NCI-H1417 treated with DMSO at 0.1 percent for 48 hours (cell line): ENCODE data around the gene GLP2R.

ENCODE experiments used
- DNase-seq: peaks from one replicate; lab custom pipeline; 2025; lab: John Stamatoyannopoulos, UW

Gene GLP2R

DNA sequence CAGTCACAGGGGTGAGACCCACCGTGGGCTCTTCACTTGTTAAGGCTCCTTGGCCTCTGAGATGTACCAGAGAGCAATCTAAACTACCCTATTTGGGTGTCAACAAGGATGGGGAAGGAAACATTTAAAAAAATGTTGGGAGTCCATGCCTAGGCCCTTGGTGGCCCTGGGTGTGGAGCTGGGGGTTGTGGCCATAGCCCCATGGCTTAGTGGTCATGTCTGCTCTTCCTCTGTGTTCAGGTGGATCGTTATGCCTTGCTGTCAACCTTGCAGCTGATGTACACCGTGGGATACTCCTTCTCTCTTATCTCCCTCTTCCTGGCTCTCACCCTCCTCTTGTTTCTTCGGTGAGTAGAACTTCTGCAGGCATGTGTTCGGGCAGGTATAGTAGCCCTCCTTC is 28.5 kb downstream of the GLP2R start:
- no peak for DNase-seq

DNA sequence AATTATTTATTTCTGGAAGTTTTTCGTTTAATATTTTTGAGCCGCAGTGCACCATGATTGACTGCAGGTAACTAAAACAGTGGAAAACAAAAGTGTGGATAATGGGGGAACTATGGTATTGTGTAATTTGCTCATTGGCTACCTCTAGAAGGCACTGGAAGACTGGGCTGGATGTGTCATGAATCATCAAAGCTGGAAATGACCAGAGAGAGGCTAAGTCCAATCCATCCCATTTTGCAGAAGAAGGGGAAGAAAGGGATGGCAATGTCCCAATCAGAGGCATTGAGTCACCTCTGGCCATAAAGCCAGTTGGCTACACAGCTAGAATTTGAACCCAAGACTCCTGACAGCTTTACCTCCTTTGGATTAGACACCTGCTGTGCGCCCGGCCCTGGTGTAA is 29.3 kb downstream of the GLP2R start:
- DNase-seq = no peak

DNA sequence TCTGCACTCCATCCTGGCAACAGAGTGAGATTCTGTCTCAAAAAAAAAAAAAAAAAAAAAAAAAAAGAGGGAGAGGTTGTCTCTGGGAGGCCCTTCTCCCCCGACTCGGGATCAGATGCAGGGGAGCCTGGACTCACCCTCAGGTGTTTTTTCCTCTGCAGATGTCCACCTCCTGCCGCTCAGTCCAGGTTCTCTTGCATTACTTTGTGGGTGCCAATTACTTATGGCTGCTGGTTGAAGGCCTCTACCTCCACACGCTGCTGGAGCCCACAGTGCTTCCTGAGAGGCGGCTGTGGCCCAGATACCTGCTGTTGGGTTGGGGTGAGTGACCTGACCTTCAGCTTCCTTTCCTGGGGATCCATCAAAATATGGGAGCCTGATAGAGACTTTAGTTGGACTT is 34.1 kb downstream of the GLP2R start:
- no peak for DNase-seq

DNA sequence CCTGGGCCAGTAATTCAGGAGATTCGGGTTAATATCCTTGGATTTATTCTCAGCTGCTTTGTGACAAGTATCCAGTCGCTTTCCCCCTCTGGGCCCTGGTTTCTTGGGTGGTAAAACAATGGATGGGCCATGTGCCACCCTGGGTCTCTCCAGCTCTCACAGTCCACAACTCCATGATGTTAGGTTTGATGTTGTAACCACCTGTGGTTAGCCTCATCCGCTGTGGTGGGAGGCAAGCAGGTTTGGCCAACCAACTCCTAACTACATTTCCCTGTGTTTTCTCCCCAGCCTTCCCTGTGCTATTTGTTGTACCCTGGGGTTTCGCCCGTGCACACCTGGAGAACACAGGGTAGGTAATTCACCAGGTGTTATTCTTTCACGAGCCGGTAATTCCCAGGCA is 35.1 kb downstream of the GLP2R start:
- DNase-seq = no peak

DNA sequence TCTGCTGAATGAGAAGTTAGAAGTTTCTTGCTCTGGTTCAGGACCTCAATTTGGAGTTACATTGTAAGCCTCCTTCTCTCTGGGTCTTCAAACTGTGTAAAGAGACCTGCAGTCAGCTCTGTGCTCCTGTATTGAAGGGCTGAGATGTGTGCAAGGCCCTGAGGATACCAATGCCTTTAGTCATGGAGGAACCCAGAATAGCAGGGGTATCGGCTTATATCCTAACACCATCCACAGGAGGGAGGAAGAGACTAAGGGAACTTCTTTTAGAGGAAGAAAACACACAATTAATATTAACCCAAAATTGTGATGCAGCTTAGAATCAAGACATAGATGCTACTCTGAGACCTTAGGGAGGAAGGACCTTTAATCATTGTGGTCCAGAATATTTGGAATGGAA is 36.5 kb downstream of the GLP2R start:
- DNase-seq = no peak

DNA sequence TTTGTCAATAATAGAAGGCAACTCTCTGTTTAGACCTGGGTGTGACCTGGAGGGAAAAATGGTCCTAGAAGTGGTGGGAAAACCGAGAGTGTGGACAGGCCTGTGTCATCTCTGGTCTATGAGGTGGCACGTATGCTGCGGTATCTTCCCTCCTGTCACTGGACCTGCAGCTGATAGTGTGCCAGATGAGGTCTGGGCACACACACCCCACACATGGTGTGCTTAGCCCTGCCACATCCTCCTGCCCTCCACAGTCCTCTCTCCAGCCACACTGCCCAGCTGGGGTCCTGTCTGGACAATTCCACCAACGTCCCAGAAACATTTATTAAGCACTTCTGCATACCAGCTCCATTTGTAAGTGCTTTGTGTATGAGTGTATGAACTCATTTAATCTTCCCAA is 37.2 kb downstream of the GLP2R start:
- DNase-seq = no peak

DNA sequence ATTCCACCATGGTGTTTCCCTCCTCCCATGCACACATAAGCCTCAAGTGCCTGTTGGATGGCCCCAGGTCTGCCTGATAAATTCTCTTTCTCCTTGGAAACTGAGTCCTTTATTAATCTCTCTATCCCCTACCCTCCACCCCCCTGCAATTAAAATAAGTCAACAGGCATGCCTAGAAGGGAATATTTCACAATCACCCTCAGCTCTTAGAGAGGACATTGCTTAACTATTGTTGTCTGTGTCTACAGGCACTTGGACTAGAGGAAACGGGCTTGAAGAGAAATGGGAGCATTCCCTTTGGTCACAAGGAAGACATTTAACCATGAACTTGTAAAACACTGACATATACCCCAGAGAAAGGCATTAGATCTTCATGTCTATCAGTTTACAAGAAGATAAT is 39.9 kb downstream of the GLP2R start:
- no peak for DNase-seq

DNA sequence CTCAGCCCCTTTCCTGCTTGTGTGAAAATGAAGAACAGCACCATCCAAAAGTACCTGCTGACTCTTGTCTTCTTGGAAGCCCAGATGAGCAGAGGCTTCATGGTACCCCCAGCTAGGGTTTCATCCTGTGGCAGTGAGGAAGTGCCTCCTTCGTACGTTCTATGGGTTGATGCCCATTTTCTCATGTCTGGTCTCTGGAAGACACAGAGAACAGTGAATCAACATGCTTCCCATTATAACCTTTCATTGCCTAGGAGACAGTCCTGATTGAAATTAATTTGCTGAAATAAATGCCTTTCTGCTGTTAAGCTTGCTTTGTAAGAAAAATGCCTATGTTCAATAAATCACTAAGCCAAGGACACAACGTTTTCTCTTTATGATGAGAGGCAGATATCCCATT is 42.8 kb downstream of the GLP2R start:
- DNase-seq = no peak

DNA sequence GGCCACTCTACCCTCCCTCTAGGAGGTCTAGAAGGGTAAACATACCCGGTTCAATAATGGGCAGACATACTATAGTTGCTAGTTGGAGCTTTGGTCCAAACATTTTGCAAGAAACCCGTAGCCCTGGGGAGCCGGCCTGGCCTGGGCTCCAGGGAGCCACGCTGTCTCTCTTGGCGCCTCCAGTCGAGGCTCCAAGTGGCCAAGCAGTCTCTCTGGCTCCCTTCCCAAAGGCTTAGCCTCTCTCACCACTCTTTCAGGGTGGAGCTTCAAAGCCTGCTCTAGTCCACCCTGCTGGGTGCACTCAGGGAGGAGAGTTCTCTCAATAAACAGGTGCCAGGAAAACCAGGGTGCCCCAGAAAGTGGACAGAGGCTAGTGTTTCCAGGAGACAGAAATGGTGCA is 47.1 kb downstream of the GLP2R start:
- DNase-seq = no peak

DNA sequence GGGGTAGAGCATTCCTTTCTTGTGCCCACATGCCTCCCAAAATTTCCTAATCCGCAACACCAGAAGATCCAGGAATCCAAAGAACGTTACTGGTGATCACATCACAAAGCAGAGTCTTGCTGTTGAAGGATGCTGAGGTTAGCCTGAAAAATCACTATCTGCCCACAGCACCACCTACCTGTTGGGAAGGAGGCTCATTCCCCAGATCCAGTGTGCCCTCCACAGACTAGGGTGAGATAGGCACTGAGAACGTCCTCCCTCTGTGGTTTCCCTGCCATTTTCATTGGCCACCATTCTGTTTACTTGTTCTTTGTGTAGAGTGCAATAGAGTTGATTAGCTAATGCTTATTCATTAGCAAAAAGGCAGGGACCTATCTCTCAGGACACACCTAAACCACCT is 49.0 kb downstream of the GLP2R start:
- no peak for DNase-seq

DNA sequence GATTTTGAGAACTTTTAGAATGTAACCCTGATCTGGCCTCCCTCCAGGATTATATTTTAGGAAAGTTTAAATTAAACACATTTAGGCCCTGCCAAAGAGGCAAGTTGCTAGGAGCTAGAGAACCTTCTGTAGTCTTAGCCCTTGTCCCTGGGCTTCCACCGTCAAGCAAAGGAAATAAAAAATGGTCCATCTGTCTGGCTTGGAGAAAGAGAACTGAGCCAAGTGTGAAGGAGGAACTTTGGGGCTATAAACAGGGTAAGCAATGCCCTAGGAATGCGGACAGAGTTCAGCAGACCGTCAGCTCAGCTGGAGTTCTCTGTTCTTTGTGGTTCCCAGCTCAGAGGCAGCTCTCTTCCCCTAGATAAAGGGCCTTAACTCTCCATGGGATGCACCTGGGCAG is 49.7 kb downstream of the GLP2R start:
- DNase-seq = no peak

DNA sequence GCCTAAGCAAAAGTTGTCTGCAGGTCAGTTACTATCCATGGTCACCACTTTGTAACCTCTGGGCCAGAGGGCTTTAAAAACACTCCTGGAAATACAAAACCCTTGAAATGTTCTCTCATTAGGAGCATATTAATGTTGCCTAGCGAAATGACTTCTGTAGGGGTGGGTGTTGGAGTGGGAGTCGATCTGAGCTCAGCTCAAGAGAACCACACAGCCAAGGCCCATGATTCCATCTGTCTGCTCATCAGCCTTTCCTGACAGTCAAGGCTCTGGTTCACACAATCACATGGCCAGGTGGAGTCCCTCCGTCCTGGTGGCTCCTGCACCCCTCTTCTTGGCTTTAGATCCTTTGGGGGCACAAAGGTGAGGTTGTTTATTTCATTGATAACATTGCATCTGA is 52.6 kb downstream of the GLP2R start:
- DNase-seq = no peak

DNA sequence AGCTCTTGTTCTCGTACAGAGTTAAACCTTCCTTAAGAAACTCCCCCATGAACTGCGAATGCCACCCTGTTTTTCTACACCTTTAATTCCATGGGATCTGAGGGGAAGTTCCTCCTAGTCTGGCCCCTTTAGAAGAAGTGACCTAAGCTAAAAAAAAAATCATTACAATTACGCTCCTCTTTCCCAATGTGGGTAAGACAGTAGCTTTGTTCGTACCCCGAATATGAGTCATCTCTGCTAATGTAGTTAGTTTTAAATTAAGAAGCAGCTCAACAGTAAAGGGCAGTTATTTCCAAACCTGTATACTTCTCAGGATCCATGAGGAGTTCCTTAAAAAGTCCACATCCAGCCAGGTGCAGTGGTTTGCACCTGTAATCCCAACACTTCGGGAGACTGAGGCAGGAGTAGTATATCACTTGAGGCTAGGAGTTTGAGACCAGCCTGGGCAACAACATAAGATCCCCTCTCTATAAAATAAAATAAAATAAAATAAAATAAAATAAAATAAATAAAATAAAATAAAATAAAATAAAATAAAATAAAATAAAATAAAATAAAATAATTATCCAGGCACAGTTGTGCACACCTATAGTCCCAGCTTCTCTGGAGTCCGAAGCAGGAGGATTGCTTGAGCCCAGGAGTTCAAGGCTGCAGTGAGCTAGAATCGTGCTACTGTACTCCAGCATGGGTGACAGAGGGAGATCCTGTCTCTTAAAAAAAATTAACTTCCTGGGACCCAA is 53.2 kb downstream of the GLP2R start:
- no peak for DNase-seq

DNA sequence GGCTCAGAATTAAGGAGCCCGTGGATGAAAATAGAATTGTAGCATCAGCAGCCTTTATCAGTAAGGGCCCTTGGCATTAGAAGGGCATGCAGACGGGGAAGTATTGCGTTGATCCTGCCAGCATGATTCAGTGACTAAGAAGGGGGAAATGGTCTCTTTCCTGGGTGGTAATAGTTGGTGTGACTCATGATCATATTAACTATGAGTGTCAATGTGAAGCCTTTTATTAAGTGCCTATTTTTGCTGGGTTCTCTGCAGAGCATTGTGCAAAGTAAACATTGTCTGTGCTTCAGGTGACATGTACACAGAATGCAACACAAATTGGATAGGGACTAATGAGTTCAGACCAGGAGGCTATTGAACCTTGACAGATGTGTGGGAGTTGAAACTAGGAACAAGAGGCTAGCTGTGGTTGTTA is 54.9 kb downstream of the GLP2R start:
- DNase-seq = no peak

DNA sequence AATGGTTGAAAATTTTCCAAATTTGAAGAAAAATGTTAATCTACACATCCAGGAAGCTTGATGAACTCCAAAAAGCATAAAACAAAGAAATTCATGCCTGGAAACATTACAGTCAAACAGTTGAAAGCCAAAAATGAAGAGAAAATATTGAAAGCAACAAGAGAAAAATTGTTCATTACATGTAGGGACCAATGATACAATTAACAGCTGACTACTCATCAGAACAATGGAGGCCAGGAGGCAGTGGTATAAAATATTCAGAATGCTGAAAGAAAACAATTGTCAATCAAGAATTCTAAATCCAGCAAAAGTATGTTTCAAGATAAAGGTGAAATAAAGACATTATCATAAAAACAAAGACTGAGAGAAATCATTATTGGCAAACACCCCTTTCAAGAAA is 57.7 kb downstream of the GLP2R start:
- no peak for DNase-seq

DNA sequence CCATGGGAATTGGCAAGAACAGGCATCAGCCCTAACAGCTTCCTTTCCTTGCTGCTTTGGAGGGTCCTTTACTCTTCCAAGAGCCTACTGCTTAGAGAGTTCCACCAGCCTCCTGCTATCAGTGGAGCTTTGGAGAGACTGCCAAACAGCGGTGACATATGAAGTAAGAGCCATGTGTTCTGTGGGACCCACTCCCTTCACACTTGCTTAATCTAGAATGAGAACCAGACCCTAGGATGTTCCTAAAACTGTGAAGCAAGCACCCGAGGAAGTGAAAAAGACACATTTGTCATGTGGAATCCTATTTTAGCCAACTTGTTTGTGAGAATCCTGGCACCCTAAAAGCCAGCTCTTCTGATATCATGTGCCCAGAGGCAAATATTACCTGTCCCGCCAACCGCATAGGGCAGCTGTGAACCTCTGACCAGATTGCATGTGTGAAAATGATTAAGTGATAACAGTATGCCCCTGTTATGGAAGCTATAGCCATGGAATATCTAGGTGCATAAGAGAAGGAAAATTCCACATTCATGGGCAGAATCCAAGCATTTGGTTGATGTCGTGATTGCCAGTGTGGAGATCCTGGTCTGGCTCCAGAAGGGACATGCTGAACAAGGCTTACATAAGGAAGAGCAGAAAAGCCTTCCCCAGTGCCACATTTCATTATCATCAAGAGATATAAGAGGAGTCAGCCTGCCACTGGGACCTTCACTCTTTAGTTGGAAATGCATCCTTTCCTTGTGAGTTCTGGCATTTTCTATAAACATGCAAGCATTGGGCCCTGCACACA is 60.6 kb downstream of the GLP2R start:
- DNase-seq = no peak

DNA sequence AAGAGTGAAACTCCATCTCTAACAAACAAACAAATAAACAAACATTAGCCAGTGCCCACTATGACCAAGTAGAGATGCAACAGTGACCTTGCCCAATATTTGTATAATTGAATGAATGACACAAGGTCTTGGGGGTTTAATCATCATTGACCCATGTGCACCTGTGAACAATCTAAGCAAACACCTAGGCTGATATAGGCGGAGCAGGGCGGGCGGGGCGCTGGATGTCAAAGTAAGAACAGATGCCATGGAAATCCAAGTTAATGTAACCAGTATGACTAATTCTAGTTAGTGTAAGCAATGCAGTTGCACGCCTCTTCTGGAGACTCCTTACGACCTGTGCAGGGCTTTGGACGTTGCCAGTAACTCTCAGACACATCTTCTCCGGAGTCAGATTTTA is 61.8 kb downstream of the GLP2R start:
- no peak for DNase-seq

DNA sequence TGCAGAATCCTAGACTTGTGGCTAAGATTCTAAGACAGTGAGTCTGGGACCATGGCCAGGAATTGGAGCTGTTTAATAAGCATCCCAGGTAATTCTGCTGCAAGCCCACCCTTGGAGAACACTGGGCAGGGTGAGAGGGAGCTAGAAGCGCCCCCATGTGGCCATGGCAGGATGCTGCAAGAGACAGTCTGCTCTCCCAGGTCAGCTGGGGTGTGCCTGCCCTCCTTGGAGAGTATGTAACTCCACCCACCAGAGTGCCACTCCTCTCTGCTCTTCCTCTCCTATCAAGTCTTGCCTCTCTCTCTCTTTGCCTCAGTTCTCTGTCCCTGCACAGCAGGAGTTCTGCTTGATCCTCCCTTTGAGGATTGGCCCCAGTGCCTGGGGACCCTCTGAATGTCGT is 64.4 kb downstream of the GLP2R start:
- no peak for DNase-seq

DNA sequence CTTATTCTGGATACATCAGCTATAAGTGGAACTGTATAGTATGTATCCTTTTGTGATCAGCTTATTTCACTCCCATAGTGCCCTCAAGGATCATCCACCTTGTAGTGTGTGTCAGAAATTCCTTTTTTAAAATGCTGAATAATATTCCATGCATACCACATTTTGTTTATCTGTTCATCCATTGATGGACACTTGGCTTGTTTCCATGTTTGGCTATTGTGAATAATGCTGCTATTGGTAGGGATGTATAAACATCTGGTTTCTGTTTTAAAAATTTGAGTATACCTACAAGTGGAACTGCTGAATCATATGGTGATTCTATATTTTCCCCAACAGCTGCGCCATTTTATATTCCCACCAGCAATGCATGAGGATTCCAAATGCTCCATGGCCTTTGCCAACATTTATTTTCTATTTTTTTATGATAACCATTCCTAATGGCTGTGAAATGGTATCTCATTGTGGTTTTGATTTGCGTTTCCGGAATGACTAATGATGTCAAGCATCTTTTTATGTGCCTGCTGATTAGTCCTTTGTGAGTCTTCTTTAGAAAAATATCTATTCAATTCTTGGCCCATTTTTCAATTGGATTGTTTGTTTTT is 67.8 kb downstream of the GLP2R start:
- DNase-seq = no peak

DNA sequence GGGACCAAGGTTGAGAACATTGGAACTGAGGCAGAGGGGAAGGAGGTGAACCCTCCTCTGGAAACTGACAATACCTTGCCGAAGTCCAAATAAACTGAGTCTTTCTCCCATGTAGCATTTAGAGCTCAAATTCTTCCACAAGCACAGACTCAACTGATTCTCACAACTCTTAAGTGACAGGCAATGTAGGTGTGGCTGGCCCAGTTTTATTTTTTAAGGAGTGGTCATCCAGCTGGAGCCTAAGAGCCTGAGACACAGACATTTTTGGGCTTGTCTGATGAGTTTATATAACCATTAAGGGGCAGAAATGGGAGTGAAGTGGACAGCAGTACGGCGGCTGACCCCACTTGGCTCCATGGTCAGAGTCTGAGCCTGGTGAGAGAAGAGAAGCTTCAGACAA is 68.5 kb downstream of the GLP2R start:
- no peak for DNase-seq

DNA sequence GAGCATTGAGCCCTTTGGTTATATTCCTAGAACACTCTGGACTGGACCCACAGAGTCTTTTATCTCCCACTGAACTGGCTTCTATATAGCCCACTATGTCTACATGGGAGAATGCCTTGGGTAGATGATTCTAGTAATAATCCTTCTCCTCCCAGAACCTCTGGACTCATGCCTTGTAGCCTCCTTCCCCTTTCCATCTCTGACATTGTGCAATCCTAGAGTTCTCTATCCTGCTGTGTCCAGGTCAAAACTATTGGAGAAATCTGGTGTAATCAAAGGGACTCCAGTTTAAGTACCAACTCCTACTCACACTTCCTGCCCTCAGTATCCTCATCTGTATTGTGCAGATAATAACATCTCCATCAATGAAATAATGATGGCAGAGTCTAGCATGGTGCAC is 70.2 kb downstream of the GLP2R start:
- no peak for DNase-seq

DNA sequence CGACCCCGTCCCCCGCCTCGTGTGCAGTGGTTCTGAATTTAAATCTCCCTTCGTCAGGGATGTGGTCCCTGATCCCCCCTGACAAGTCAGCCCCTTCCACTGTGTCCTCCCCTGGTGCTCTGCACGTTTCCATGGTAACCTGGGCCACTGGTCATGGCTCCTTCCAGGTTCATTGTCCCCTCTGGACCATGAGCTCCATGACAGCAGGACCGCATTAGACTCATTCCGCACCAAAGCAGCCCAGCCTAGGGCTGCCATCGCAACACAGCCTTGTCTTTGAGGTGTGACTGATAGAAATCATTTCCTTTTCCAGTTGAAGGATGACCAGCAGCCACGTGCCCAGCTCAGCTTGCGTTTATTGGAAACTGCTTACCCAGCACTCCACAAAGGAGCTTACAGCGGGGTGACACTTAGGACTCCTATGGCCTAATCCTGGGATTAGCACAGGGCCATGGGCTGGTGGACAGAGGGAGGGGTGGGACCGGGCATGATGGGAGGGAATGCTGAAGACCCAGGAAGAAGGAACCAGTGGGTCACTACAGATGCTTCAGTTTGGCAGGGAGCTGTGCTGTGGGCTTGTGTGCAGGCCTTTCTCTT is 71.7 kb downstream of the GLP2R start:
- DNase-seq = no peak

DNA sequence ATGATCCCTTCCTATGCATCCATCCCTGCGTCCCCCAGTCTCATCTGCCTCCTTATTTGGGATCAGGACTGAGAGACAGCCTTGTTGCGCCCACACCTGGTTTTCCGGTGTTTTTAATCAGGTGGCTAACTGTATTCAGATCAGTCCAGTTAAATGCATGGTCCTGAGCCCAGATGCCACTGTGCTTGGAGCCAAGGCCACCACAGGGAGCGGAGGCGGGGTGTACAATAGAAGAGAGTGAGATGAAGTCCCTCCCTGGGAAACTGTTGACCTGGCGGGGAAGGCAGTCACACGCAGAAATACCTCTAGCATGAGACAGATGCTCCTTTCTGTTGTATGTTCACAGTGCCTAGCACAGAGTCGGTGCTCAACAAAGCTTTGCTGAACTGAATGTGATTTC is 73.1 kb downstream of the GLP2R start:
- no peak for DNase-seq
